PC-3 (cell line): ENCODE measurements around the gene CCDC187. TPM values are rescaled to one million over a fixed set of nuclear protein-coding genes. Genes with fewer than 3 reads are reported as not detected.
A peak's percentile ranks its signal among the peaks of the same experiment; 100 is the strongest.

Experiments
- ATAC-seq: fragments of 200-7000 bp; cut with Tn5 transposase; 2 replicates; pipeline ENCODE4 v1.9.1; 2020; ENCODE audit warnings: mild to moderate bottlenecking, moderate library complexity
- BruUV-seq: library from RNA; stranded (reverse); fragments of 400-500 nt; replicated peaks from 2 replicates; lab custom pipeline; 2021; lab: Mats Ljungman, UMichigan
- CTCF ChIA-PET: fragments of 300-600 bp; sonication (Branson Sonifier 250); formaldehyde crosslinking; loops from one replicate; lab custom pipeline; 2022; ENCODE audit warnings: antibody characterized with exemption; lab: Charles Lee
- POLR2A ChIA-PET: fragments of 300-600 bp; sonication (Branson Sonifier 250); formaldehyde crosslinking; loops from one replicate; lab custom pipeline; 2022; ENCODE audit warnings: antibody characterized with exemption; ENCODE audit not compliant: unreplicated experiment; lab: Charles Lee
- DNase-seq: peaks from one replicate; pipeline ENCODE4 v3.0.0-alpha.2; 2015
- H2AFZ ChIP-seq: fragments of 300-600 bp; sonication (generic); 2 replicates; pipeline ENCODE4 v1.6.0; 2016; ENCODE audit warnings: antibody characterized with exemption, low read length
- H3F3A ChIP-seq: fragments of 300-600 bp; sonication (generic); one replicate; pipeline ENCODE4 v1.6.0; 2017; ENCODE audit warnings: antibody characterized with exemption, low read length, control low read depth, mild to moderate bottlenecking; ENCODE audit not compliant: unreplicated experiment
- H3K27ac ChIP-seq: fragments of 300-600 bp; sonication (generic); 2 replicates; pipeline ENCODE4 v1.5.1; 2016; ENCODE audit warnings: mild to moderate bottlenecking, low read length
- H3K27me3 ChIP-seq: fragments of 300-600 bp; sonication (generic); 2 replicates; pipeline ENCODE4 v1.6.1; 2016; ENCODE audit warnings: low read length, mixed read lengths
- H3K36me3 ChIP-seq: fragments of 300-600 bp; sonication (generic); 2 replicates; pipeline ENCODE4 v1.6.1; 2016; ENCODE audit warnings: low read depth, mixed run types, low read length, mixed read lengths
- H3K4me1 ChIP-seq: fragments of 300-600 bp; sonication (generic); 2 replicates; pipeline ENCODE4 v1.5.1; 2016; ENCODE audit warnings: low read length; ENCODE audit not compliant: insufficient read depth
- H3K4me2 ChIP-seq: fragments of 300-600 bp; sonication (generic); 2 replicates; pipeline ENCODE4 v1.6.0; 2016; ENCODE audit warnings: low read length
- H3K4me3 ChIP-seq: fragments of 300-600 bp; sonication (generic); 2 replicates; pipeline ENCODE4 v1.5.1; 2016; ENCODE audit warnings: mild to moderate bottlenecking, low read length, mixed read lengths
- H3K79me2 ChIP-seq: fragments of 300-600 bp; sonication (generic); 2 replicates; pipeline ENCODE4 v1.6.1; 2017; ENCODE audit warnings: low read length, mixed read lengths
- H3K9ac ChIP-seq: fragments of 300-600 bp; sonication (generic); 2 replicates; pipeline ENCODE4 v1.6.0; 2016; ENCODE audit warnings: mild to moderate bottlenecking, low read length
- H3K9me2 ChIP-seq: fragments of 300-600 bp; sonication (generic); replicated peaks from 2 replicates; pipeline ENCODE4 v1.6.1; 2016; ENCODE audit warnings: mixed run types, low read length, mixed read lengths
- H3K9me3 ChIP-seq: fragments of 300-600 bp; sonication (generic); 2 replicates; pipeline ENCODE4 v1.6.1; 2016; ENCODE audit warnings: low read length, mixed read lengths
- H4K20me1 ChIP-seq: fragments of 300-600 bp; sonication (generic); 2 replicates; pipeline ENCODE4 v1.6.1; 2016; ENCODE audit warnings: low read length, mixed read lengths
- CTCF ChIP-seq: fragments of 300-600 bp; sonication (generic); conservative IDR thresholded peaks from 2 replicates; pipeline ENCODE4 v1.5.1; 2017; ENCODE audit warnings: antibody characterized with exemption, low read depth, mild to moderate bottlenecking, low read length
- EZH2 ChIP-seq: fragments of 300-600 bp; sonication (generic); IDR thresholded peaks from one replicate; pipeline ENCODE4 v1.6.1; 2017; ENCODE audit warnings: antibody characterized with exemption, mild to moderate bottlenecking, low read length; ENCODE audit not compliant: unreplicated experiment
- EZH2phosphoT487 ChIP-seq: fragments of 300-600 bp; sonication (generic); IDR thresholded peaks from 2 replicates; pipeline ENCODE4 v1.6.1; 2018; ENCODE audit warnings: mild to moderate bottlenecking, antibody characterized with exemption, low read length, borderline replicate concordance
- intact Hi-C: fragments of 100-400 bp; cut with micrococcal nuclease; formaldehyde crosslinking; loops from 2 replicates; pipeline ENCODE4 v1.9.0; 2023
- total RNA-seq: library from RNA; depleted of rRNA; stranded (reverse); fragments of >200 nt; gene quantifications from 2 replicates; pipeline ENCODE4 v1.2.3, GENCODE V29; 2014

CCDC187 gene
- total RNA-seq, 1 experiment from 2014 or later: 0.04 TPM

- Histone ChIP-seq H2AFZ (no peak overlapping the region), H3K4me1 (peaks cover 12% of the 10 kb centered on the region; the same call in 1 of the 2 replicates), H3K79me2 (no peaks in the 10 kb centered on the region), H3K27ac (no peak overlapping the region), H4K20me1 (no peaks in the 10 kb centered on the region), H3K9me3 (no peaks in the 10 kb centered on the region), H3K4me2 (no peak overlapping the region), H3K27me3 (no peaks in the 10 kb centered on the region), H3K9me2 (no peaks in the 10 kb centered on the region), H3K4me3 (no peak overlapping the region), H3F3A (no peaks in the 10 kb centered on the region), H3K36me3 (no peaks in the 10 kb centered on the region), H3K9ac (no peak overlapping the region)
- TF ChIP-seq EZH2 (no peak), EZH2phosphoT487 (no peak), CTCF (no peak)
- DNase-seq (no peak), ATAC-seq (no peak)
- intact Hi-C loops: no loop called here
- CTCF ChIA-PET: no interaction called here
- no TSS peak for BruUV-seq
- POLR2A ChIA-PET: no interaction called here
Observed at GRCh38 chr9:136347472-136348256, 43.8 kb upstream of the CCDC187 start.

- intact Hi-C loops: no loop called here
- Histone ChIP-seq H3K27ac (no peak overlapping the region), H3K36me3 (no peaks in the 10 kb centered on the region), H3K4me3 (no peak overlapping the region), H3K4me1 (peaks cover 12% of the 10 kb centered on the region; the same call in 1 of the 2 replicates), H3K9me3 (no peaks in the 10 kb centered on the region), H3K9ac (no peak overlapping the region), H3F3A (no peaks in the 10 kb centered on the region), H4K20me1 (no peaks in the 10 kb centered on the region), H2AFZ (no peak overlapping the region), H3K4me2 (no peak overlapping the region), H3K9me2 (no peaks in the 10 kb centered on the region), H3K79me2 (no peaks in the 10 kb centered on the region), H3K27me3 (no peaks in the 10 kb centered on the region)
- TF ChIP-seq EZH2phosphoT487 (no peak), CTCF (no peak)
- ChIA-PET POLR2A (no interaction called here), CTCF (no interaction called here)
- no peak for ATAC-seq
- no TSS peak for BruUV-seq
- no peak for DNase-seq
Observed at GRCh38 chr9:136346927-136347465, 43.1 kb upstream of the CCDC187 start.

- Histone ChIP-seq H3K79me2 (no peaks in the 10 kb centered on the region), H3K9ac (peak overlapping the region; percentile 26; the same call in 1 of the 2 replicates), H3K27ac (no peak overlapping the region), H3K27me3 (no peaks in the 10 kb centered on the region), H3F3A (no peaks in the 10 kb centered on the region), H3K9me2 (no peaks in the 10 kb centered on the region), H2AFZ (peak overlapping the region; percentile 54; the same call in 1 of the 2 replicates), H3K4me1 (peaks cover 12% of the 10 kb centered on the region; the same call in 1 of the 2 replicates), H3K4me3 (no peak overlapping the region; the same call in 1 of the 2 replicates), H3K36me3 (no peaks in the 10 kb centered on the region), H3K9me3 (no peaks in the 10 kb centered on the region), H4K20me1 (no peaks in the 10 kb centered on the region), H3K4me2 (peak overlapping the region; percentile 72)
- DNase-seq: no peak
- BruUV-seq: no TSS peak
- TF ChIP-seq CTCF (0 out of 2 replicates have a peak, but pooled peaks have one; percentile 3), EZH2phosphoT487 (no peak), EZH2 (no peak)
- no peak for ATAC-seq
- intact Hi-C loops: no loop called here
- POLR2A ChIA-PET: interaction anchor here (0.5 to 1.3 kb wide), 3 partner anchors 9 to 18 kb away, joined by 3 to 7 read pairs (median 7); partner anchors contain the start of gene DNLZ
- CTCF ChIA-PET: interaction anchor here (1.0 kb wide), 2 partner anchors 17 to 53 kb away, joined by 3 to 13 read pairs; partner anchors contain the start of gene DNLZ
Observed at GRCh38 chr9:136346157-136346481, 42.2 kb upstream of the CCDC187 start.
